HL-60 (cell line): ENCODE data around the gene LRP1B.

ENCODE experiments used
- DNase-seq, 2 experiments: peaks; one replicate each; pipeline ENCODE4 v3.0.0-alpha.2; 2010 to 2020; ENCODE audit warnings: low read depth in 1 of 2, low spot score in 1 of 2
- H3K27ac ChIP-seq: fragments of 250-450 bp; sonication (Bioruptor Pico); replicated peaks from 2 replicates; pipeline ENCODE4 v1.5.1; 2020; ENCODE audit warnings: mild to moderate bottlenecking, moderate library complexity
- H3K27me3 ChIP-seq: fragments of 250-450 bp; sonication (Bioruptor Pico); 2 replicates; pipeline ENCODE4 v1.5.1; 2021; ENCODE audit warnings: mild to moderate bottlenecking, moderate library complexity; ENCODE audit not compliant: insufficient read depth, poor library complexity, severe bottlenecking
- H3K4me3 ChIP-seq: replicated peaks from 2 replicates; pipeline ENCODE4 v1.5.1; 2011; ENCODE audit warnings: mild to moderate bottlenecking, control low read depth, low read length; ENCODE audit not compliant: insufficient read depth
- CTCF ChIP-seq: IDR thresholded peaks from one replicate; pipeline ENCODE4 v1.5.1; 2011; ENCODE audit warnings: low read length, control low read depth, inconsistent platforms; ENCODE audit not compliant: insufficient read depth
- GABPA ChIP-seq: IDR thresholded peaks from 2 replicates; pipeline ENCODE4 v1.6.1; 2012; ENCODE audit warnings: low read depth
- POLR2AphosphoS5 ChIP-seq: IDR thresholded peaks from 2 replicates; pipeline ENCODE4 v1.6.1; 2012; ENCODE audit warnings: low read depth
- REST ChIP-seq: IDR thresholded peaks from 2 replicates; pipeline ENCODE4 v1.6.1; 2012; ENCODE audit warnings: low read depth; ENCODE audit not compliant: insufficient replicate concordance
- SPI1 ChIP-seq: IDR thresholded peaks from 2 replicates; pipeline ENCODE4 v1.6.1; 2012; ENCODE audit warnings: low read depth, mild to moderate bottlenecking, borderline replicate concordance

Gene LRP1B

GRCh38 chr2:141260911-141261310 is 869.9 kb downstream of the LRP1B start:
- Histone ChIP-seq H3K27me3 (no peaks in the 10 kb centered on the region), H3K27ac (no peak overlapping the region), H3K4me3 (no peak overlapping the region)
- no peak for TF ChIP-seq REST
- TF ChIP-seq POLR2AphosphoS5, result no peak
- TF ChIP-seq CTCF, result no peak
- TF ChIP-seq GABPA, result no peak
- no peak for TF ChIP-seq SPI1
- DNase-seq, result no peak

- H3K4me3 ChIP-seq, result no peak overlapping the region
- H3K27me3 ChIP-seq, result no peaks in the 10 kb centered on the region
- H3K27ac ChIP-seq, result no peak overlapping the region
- no peak for DNase-seq
- TF ChIP-seq POLR2AphosphoS5 (no peak), REST (no peak), GABPA (no peak), CTCF (no peak), SPI1 (no peak)
Observed at GRCh38 chr2:141259683-141260082, 871.1 kb downstream of the LRP1B start.

GRCh38 chr2:141242008-141242407 is 888.8 kb downstream of the LRP1B start:
- no peak for DNase-seq
- no peak overlapping the region for H3K27ac ChIP-seq
- H3K27me3 ChIP-seq, result no peaks in the 10 kb centered on the region
- TF ChIP-seq POLR2AphosphoS5 (no peak), CTCF (no peak), GABPA (no peak), SPI1 (no peak), REST (no peak)
- H3K4me3 ChIP-seq, result no peak overlapping the region
